SK-N-MC (cell line): ENCODE measurements around the gene LLGL2.

ENCODE experiments used
- DNase-seq: peaks from one replicate; pipeline ENCODE4 v3.0.0-alpha.2; 2011; ENCODE audit warnings: low read depth, low spot score
- H3K27ac ChIP-seq: fragments of 200-600 bp; sonication (generic); 2 replicates; pipeline ENCODE4 v1.5.1; 2016; ENCODE audit warnings: mixed run types
- H3K36me3 ChIP-seq: fragments of 200-600 bp; sonication (generic); 2 replicates; pipeline ENCODE4 v1.6.1; 2017; ENCODE audit warnings: antibody characterized with exemption, low read length, mixed read lengths; ENCODE audit not compliant: insufficient read depth
- H3K4me3 ChIP-seq: fragments of 200-600 bp; sonication (generic); 2 replicates; pipeline ENCODE4 v1.5.1; 2016
- H3K9ac ChIP-seq: fragments of 200-600 bp; sonication (generic); 2 replicates; pipeline ENCODE4 v1.8.0; 2017; ENCODE audit warnings: mixed run types, mixed read lengths; ENCODE audit not compliant: insufficient read length
- H3K9me3 ChIP-seq: fragments of 200-600 bp; sonication (generic); 2 replicates; pipeline ENCODE4 v1.6.1; 2017; ENCODE audit warnings: low read depth, mild to moderate bottlenecking, antibody characterized with exemption, low read length, moderate library complexity, mixed read lengths
- EZH2 ChIP-seq: fragments of 200-600 bp; sonication (generic); IDR thresholded peaks from one replicate; pipeline ENCODE4 v1.6.1; 2017; ENCODE audit warnings: antibody characterized with exemption
- FOXP2 ChIP-seq: optimal IDR thresholded peaks from 2 replicates; pipeline ENCODE3; 2011; ENCODE audit warnings: mild to moderate bottlenecking, moderate library complexity; ENCODE audit not compliant: insufficient read depth; ENCODE audit errors: extremely low read length, control extremely low read depth
- POLR2AphosphoS5 ChIP-seq: IDR thresholded peaks from 2 replicates; pipeline ENCODE4 v1.6.1; 2012; ENCODE audit warnings: mild to moderate bottlenecking, low read depth, low read length, borderline replicate concordance

LLGL2 gene

GRCh38 chr17:75614556-75615270 is 89.2 kb downstream of the LLGL2 start:
- no peaks in the 10 kb centered on the region for H3K9me3 ChIP-seq
- TF ChIP-seq EZH2 (no peak), POLR2AphosphoS5 (no peak), FOXP2 (no peak)
- no peak overlapping the region for H3K27ac ChIP-seq
- H3K4me3 ChIP-seq = no peak overlapping the region
- H3K36me3 ChIP-seq = no peaks in the 10 kb centered on the region
- no peak overlapping the region for H3K9ac ChIP-seq
- no peak for DNase-seq

- H3K27ac ChIP-seq = no peak overlapping the region
- H3K9me3 ChIP-seq = no peaks in the 10 kb centered on the region
- H3K4me3 ChIP-seq = no peak overlapping the region
- DNase-seq = no peak
- H3K9ac ChIP-seq = no peak overlapping the region
- H3K36me3 ChIP-seq = no peaks in the 10 kb centered on the region
- TF ChIP-seq POLR2AphosphoS5 = no peak
- no peak for TF ChIP-seq FOXP2
- TF ChIP-seq EZH2 = no peak
Measured at GRCh38 chr17:75615301-75615700, 89.8 kb downstream of the LLGL2 start.

DNA sequence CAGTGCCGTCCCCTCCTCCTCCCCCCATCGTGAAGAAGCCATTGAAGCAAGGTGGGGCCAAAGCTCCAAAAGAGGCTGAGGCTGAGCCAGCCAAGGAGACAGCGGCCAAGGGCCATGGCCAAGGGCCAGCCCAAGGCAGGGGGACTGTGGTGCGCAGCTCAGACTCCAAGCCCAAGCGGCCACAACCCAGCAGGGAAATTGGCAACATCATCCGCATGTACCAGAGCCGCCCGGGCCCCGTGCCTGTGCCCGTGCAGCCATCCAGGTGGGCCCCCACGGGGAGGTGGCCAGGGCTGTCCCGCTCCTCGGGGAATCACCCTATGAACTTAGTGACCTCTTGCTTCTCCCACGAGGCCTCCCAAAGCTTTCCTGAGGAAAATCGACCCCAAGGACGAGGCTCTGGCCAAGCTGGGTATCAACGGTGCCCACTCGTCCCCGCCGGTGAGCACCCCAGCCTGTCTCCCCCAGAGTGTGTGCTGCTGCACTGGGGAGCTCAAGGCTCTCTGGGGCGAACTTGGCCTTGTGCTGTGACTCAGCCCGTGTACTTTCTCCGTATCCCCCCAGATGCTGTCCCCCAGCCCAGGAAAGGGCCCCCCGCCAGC is 91.1 kb downstream of the LLGL2 start:
- no peak overlapping the region for H3K4me3 ChIP-seq
- no peak for DNase-seq

DNA sequence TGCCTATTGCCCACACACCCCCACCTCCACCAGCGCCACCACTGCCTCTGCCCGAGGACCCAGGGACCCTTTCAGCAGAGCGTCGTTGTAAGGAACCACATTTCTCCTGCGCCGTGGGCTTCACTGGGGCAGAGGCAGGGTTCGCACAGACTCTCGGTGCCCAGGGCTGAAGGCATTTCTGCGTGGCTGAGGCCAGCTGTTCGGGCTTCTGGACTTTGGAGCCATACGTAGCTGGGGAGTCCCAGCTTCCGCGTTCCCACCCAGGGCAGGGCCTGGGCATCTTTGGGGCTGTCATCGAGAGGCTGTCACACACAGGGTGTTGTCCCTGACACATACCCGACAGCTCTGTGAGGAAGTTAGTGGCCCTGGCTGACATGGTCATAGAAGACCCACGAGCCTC is 91.7 kb downstream of the LLGL2 start:
- TF ChIP-seq EZH2 (no peak), POLR2AphosphoS5 (no peak), FOXP2 (no peak)
- no peak for DNase-seq
- H3K9ac ChIP-seq = no peak overlapping the region
- no peak overlapping the region for H3K4me3 ChIP-seq
- H3K27ac ChIP-seq = no peak overlapping the region
- H3K36me3 ChIP-seq = no peaks in the 10 kb centered on the region
- no peaks in the 10 kb centered on the region for H3K9me3 ChIP-seq

More for the DNA sequence above, 91.1 kb downstream of the LLGL2 start:
- no peak for TF ChIP-seq EZH2
- H3K36me3 ChIP-seq = no peaks in the 10 kb centered on the region
- no peaks in the 10 kb centered on the region for H3K9me3 ChIP-seq
- H3K27ac ChIP-seq = no peak overlapping the region
- no peak overlapping the region for H3K9ac ChIP-seq

- Histone ChIP-seq H3K9me3 (no peaks in the 10 kb centered on the region), H3K4me3 (no peak overlapping the region), H3K27ac (no peak overlapping the region), H3K9ac (no peak overlapping the region), H3K36me3 (no peaks in the 10 kb centered on the region)
- TF ChIP-seq FOXP2 = no peak
- no peak for TF ChIP-seq EZH2
- no peak for TF ChIP-seq POLR2AphosphoS5
- DNase-seq = no peak
Measured at GRCh38 chr17:75617675-75618074, 92.2 kb downstream of the LLGL2 start.

DNA sequence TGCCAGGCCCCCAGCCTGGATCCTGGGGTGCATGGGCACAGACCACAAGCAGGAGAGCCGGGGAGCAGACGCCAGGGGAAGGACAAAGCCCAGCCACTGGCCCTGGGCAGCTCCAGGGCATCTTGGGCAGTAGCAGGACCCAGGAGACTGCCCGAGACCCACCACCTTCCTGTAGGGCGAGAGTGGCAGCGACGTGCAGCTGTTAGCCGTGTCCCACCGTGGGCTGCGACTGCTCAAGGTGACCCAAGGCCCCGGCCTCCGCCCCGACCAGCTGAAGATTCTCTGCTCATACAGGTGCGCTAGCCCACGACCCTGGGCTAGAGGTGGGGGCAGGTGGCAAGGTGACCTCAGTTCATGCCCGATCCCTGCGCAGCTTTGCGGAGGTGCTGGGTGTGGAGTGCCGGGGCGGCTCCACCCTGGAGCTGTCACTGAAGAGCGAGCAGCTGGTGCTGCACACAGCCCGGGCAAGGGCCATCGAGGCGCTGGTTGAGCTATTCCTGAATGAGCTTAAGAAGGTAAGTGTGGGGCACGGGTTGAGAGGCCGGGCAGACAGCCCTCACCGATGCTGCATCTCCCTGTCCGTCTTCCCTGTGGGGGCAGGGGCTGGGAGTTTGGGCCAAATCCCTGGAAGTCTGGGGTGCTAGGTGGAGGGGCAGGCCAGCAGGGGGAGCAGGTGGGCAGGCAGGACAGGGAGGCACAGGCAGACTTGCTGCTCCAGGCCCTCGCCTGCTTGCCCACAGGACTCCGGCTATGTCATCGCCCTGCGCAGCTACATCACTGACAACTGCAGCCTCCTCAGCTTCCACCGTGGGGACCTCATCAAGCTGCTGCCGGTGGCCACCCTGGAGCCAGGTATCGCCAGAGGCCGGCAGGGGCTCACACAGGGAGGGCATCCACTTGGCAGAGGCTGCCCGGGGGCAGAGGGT is 94.3 kb downstream of the LLGL2 start:
- H3K27ac ChIP-seq = no peak overlapping the region
- H3K36me3 ChIP-seq = no peaks in the 10 kb centered on the region
- no peak for DNase-seq
- no peak overlapping the region for H3K4me3 ChIP-seq
- H3K9me3 ChIP-seq = no peaks in the 10 kb centered on the region
- H3K9ac ChIP-seq = no peak overlapping the region
- no peak for TF ChIP-seq EZH2
- TF ChIP-seq POLR2AphosphoS5 = no peak
- no peak for TF ChIP-seq FOXP2

DNA sequence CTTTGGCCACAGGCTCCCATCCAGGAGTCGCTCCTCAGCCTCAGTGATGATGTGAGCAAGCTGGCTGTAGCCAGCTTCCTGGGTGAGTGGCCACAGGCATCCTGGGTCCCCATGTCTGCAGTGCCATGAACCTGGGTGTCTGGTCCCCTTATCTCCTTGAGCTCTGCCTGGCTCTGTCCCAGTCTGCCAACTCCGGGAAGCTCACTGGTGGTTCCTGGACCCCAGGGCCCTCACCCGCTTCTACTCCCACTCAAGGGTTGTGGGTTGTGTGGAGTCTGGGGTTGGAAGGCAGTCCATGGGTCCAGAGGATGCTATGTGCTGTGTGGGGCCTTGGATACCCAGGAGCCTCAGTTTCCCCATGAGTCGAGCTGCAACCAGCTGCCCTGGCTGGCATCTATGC is 96.0 kb downstream of the LLGL2 start:
- no peak overlapping the region for H3K4me3 ChIP-seq
- DNase-seq = no peak
- H3K27ac ChIP-seq = no peak overlapping the region
- no peak for TF ChIP-seq EZH2
- TF ChIP-seq POLR2AphosphoS5 = no peak
- no peak for TF ChIP-seq FOXP2
- no peaks in the 10 kb centered on the region for H3K36me3 ChIP-seq
- no peaks in the 10 kb centered on the region for H3K9me3 ChIP-seq
- H3K9ac ChIP-seq = no peak overlapping the region

- Histone ChIP-seq H3K36me3 (no peaks in the 10 kb centered on the region), H3K9ac (no peak overlapping the region), H3K4me3 (no peak overlapping the region), H3K9me3 (no peaks in the 10 kb centered on the region), H3K27ac (no peak overlapping the region)
- no peak for DNase-seq
- TF ChIP-seq FOXP2 = no peak
- TF ChIP-seq POLR2AphosphoS5 = no peak
- TF ChIP-seq EZH2 = no peak
Measured at GRCh38 chr17:75622076-75622475, 96.6 kb downstream of the LLGL2 start.

GRCh38 chr17:75622771-75623273 is 97.3 kb downstream of the LLGL2 start:
- TF ChIP-seq FOXP2 (no peak), POLR2AphosphoS5 (no peak), EZH2 (no peak)
- DNase-seq = no peak
- Histone ChIP-seq H3K9ac (no peak overlapping the region), H3K9me3 (no peaks in the 10 kb centered on the region), H3K36me3 (no peaks in the 10 kb centered on the region), H3K27ac (no peak overlapping the region), H3K4me3 (no peak overlapping the region)
